IMR-90 (cell line): Measurements from ENCODE around the gene HDAC6. TPM values are rescaled to one million over a fixed set of nuclear protein-coding genes. Genes with fewer than 3 reads are reported as not detected.

Source experiments
- ATAC-seq: fragments of 200-7000 bp; cut with Tn5 transposase; 2 replicates; pipeline ENCODE4 v1.9.1; 2020; ENCODE audit warnings: low read depth, mild to moderate bottlenecking, moderate library complexity
- BruUV-seq: library from RNA; stranded (reverse); fragments of 400-500 nt; replicated peaks from 2 replicates; lab custom pipeline; 2021; lab: Mats Ljungman, UMichigan
- CTCF ChIA-PET: fragments of 300-600 bp; formaldehyde crosslinking; extraction: SDS; loops from one replicate; lab custom pipeline; 2021; ENCODE audit warnings: antibody characterized with exemption; lab: Yijun Ruan, JAX
- POLR2A ChIA-PET: fragments of 300-600 bp; sonication (Branson Sonifier 250); formaldehyde crosslinking; loops from one replicate; lab custom pipeline; 2022; ENCODE audit warnings: antibody characterized with exemption; ENCODE audit not compliant: unreplicated experiment; lab: Charles Lee
- DNase-seq: peaks from one replicate; pipeline ENCODE4 v3.0.0; 2013
- H2AFZ ChIP-seq: replicated peaks from 2 replicates; pipeline ENCODE3; 2013; ENCODE audit warnings: low read length, mild to moderate bottlenecking; ENCODE audit not compliant: poor library complexity
- H2AK5ac ChIP-seq: 2 replicates; pipeline ENCODE4 v1.6.1; 2013; ENCODE audit warnings: low read depth, low read length, inconsistent platforms
- H2AK9ac ChIP-seq: replicated peaks from 2 replicates; pipeline ENCODE3; 2013; ENCODE audit warnings: mild to moderate bottlenecking, low read depth, low read length, moderate library complexity; ENCODE audit not compliant: poor library complexity
- H2BK120ac ChIP-seq: 2 replicates; pipeline ENCODE4 v1.6.1; 2013; ENCODE audit warnings: low read depth, low read length, inconsistent platforms
- H2BK15ac ChIP-seq: 3 replicates; pipeline ENCODE4 v1.6.1; 2013; ENCODE audit warnings: low read depth, low read length, inconsistent platforms
- H2BK20ac ChIP-seq: 2 replicates; pipeline ENCODE4 v1.6.1; 2013; ENCODE audit warnings: low read depth, mild to moderate bottlenecking, inconsistent platforms, low read length, moderate library complexity
- H2BK5ac ChIP-seq: 2 replicates; pipeline ENCODE4 v1.6.1; 2013; ENCODE audit warnings: mild to moderate bottlenecking, low read depth, low read length, inconsistent platforms; ENCODE audit not compliant: poor library complexity, severe bottlenecking
- H3K14ac ChIP-seq: replicated peaks from 2 replicates; pipeline ENCODE4 v1.6.1; 2013; ENCODE audit warnings: low read depth, low read length, inconsistent platforms
- H3K18ac ChIP-seq: 2 replicates; pipeline ENCODE4 v1.6.1; 2013; ENCODE audit warnings: low read depth, low read length, control low read depth
- H3K23ac ChIP-seq: 2 replicates; pipeline ENCODE4 v1.6.1; 2013; ENCODE audit warnings: low read depth, low read length, inconsistent platforms
- H3K27ac ChIP-seq: 2 replicates; pipeline ENCODE4 v1.5.1; 2013; ENCODE audit warnings: mild to moderate bottlenecking, control low read depth, low read length; ENCODE audit not compliant: insufficient read depth
- H3K27me3 ChIP-seq: 2 replicates; pipeline ENCODE4 v1.6.1; 2013; ENCODE audit warnings: low read length; ENCODE audit not compliant: control insufficient read depth, insufficient read depth
- H3K36me3 ChIP-seq: 2 replicates; pipeline ENCODE4 v1.6.1; 2013; ENCODE audit warnings: low read length, mixed read lengths; ENCODE audit not compliant: control insufficient read depth, insufficient read depth
- H3K4ac ChIP-seq: 2 replicates; pipeline ENCODE4 v1.6.1; 2013; ENCODE audit warnings: low read depth, low read length, inconsistent platforms
- H3K4me1 ChIP-seq: 2 replicates; pipeline ENCODE4 v1.6.1; 2013; ENCODE audit warnings: low read length, mixed read lengths; ENCODE audit not compliant: control insufficient read depth, insufficient read depth
- H3K4me2 ChIP-seq: 2 replicates; pipeline ENCODE4 v1.6.1; 2013; ENCODE audit warnings: low read depth, mild to moderate bottlenecking, control low read depth, low read length, moderate library complexity
- H3K4me3 ChIP-seq: 2 replicates; pipeline ENCODE4 v1.5.1; 2013; ENCODE audit warnings: low read depth, mild to moderate bottlenecking, control low read depth, low read length, moderate library complexity; ENCODE audit not compliant: insufficient read depth
- H3K56ac ChIP-seq: 2 replicates; pipeline ENCODE4 v1.6.1; 2013; ENCODE audit warnings: low read length, inconsistent platforms; ENCODE audit not compliant: insufficient read depth; ENCODE audit errors: extremely low read depth
- H3K79me1 ChIP-seq, 2 experiments: 2 replicates each; pipeline ENCODE4 v1.6.1; 2013; ENCODE audit warnings: low read length in 2 of 2, inconsistent platforms in 1 of 2, low read depth in 1 of 2
- H3K9ac ChIP-seq: 2 replicates; pipeline ENCODE4 v1.6.1; 2013; ENCODE audit warnings: low read depth, low read length, control low read depth
- H3K9me1 ChIP-seq: 2 replicates; pipeline ENCODE4 v1.6.1; 2013; ENCODE audit warnings: low read length, inconsistent platforms; ENCODE audit not compliant: insufficient read depth
- H3K9me3 ChIP-seq: 2 replicates; pipeline ENCODE4 v1.6.1; 2013; ENCODE audit warnings: low read length; ENCODE audit not compliant: control insufficient read depth, insufficient read depth
- H4K20me1 ChIP-seq: 2 replicates; pipeline ENCODE4 v1.6.1; 2013; ENCODE audit warnings: low read length, inconsistent platforms; ENCODE audit not compliant: insufficient read depth
- H4K5ac ChIP-seq: 2 replicates; pipeline ENCODE4 v1.6.1; 2013; ENCODE audit warnings: mild to moderate bottlenecking, low read depth, low read length, control low read depth
- H4K8ac ChIP-seq, 2 experiments: 2 replicates each; pipeline ENCODE4 v1.6.1; 2013; ENCODE audit warnings: low read depth in 2 of 2, low read length in 2 of 2, control low read depth in 1 of 2, inconsistent platforms in 1 of 2
- H4K91ac ChIP-seq: 2 replicates; pipeline ENCODE4 v1.6.1; 2013; ENCODE audit warnings: low read depth, low read length, inconsistent platforms; ENCODE audit not compliant: insufficient read depth
- FOS ChIP-seq: fragments of 150-350 bp; IDR thresholded peaks from 2 replicates; pipeline ENCODE4 v1.6.1; 2016; ENCODE audit warnings: low read depth, low read length
- MAFK ChIP-seq: IDR thresholded peaks from 2 replicates; pipeline ENCODE4 v1.6.1; 2012; ENCODE audit warnings: low read depth, low read length, improper control_type of control experiment
- RAD21 ChIP-seq: IDR thresholded peaks from 2 replicates; pipeline ENCODE4 v1.6.1; 2012; ENCODE audit warnings: low read length, improper control_type of control experiment
- WGBS, 2 experiments: methylation state at CpG; one replicate each; pipeline versions ENCODE4 v1.1.5 to v1.1.7; 2013; ENCODE audit warnings: missing lambda C conversion rate in 2 of 2; ENCODE audit not compliant: insufficient read length in 1 of 2; ENCODE audit errors: extremely low coverage in 2 of 2; 5-methylcytosine and 5-hydroxymethylcytosine counted together
- dilution Hi-C: fragments of 300-500 bp; cut with HindIII; formaldehyde crosslinking; loops from one replicate; pipeline ENCODE4 v1.14.3; 2018; ENCODE audit warnings: low sequenced_read_pairs; ENCODE audit not compliant: unreplicated experiment
- in situ Hi-C: fragments of 300-500 bp; cut with MboI; formaldehyde crosslinking; loops from 3 replicates; pipeline ENCODE4 v1.14.3; 2019; ENCODE audit warnings: low sequenced_read_pairs, inconsistent platforms, mixed read lengths
- intact Hi-C: fragments of 100-400 bp; cut with micrococcal nuclease; formaldehyde crosslinking; loops from 2 replicates; pipeline ENCODE4 v1.10.0; 2022
- polyA plus RNA-seq, 3 experiments: library from polyadenylated mRNA; depleted of rRNA; stranded (reverse); fragments of >200 nt; gene quantifications; 2 replicates each; pipeline ENCODE4 v1.2.3, GENCODE V29; 2012; ENCODE audit warnings: low replicate concordance in 1 of 3
- total RNA-seq: library from RNA; depleted of rRNA; stranded (reverse); fragments of >200 nt; gene quantifications from 2 replicates; pipeline ENCODE4 v1.2.3, GENCODE V29; 2012
- TF ChIP-seq, protein P1 (sequence below): fragments of 150-350 bp; IDR thresholded peaks from 2 replicates; pipeline ENCODE4 v1.6.1; 2017; ENCODE audit warnings: mild to moderate bottlenecking, antibody characterized with exemption, low read length, low read depth

Gene HDAC6
- total and polyA plus RNA-seq, 2 of the 4 experiments (the other 2 are of a cell fraction), result 16.8 to 26.3 TPM

DNA sequence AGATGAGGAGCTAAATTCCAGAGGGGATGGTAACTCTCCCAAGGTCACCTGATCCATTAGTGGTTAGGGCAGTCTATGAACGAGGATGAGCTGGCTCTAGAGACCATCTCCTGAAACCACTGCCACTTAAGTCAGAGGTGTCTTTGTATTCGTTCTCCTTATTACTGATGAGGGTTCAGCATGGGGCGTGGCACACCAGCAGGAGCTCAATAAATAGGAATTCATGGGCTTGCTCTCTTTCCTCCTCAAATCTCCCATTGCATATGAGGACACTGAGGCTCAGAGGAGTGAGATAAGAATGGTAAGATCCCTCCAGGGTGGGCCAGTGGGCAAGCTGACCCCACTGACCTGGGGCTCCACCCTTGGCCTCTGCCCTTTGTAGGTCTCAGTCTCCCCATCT is 17.1 kb upstream of the HDAC6 start:
- no peak overlapping the region for H4K8ac ChIP-seq
- intact Hi-C loops, result no loop called here
- no peak overlapping the region for H3K27ac ChIP-seq
- DNase-seq, result no peak
- no peak overlapping the region for H2BK120ac ChIP-seq
- no peaks in the 10 kb centered on the region for H3K9me3 ChIP-seq
- H2AFZ ChIP-seq, result no peak overlapping the region
- WGBS, 2 experiments, result no CpG with 5 or more reads among the region's 3 CpGs
- peaks cover 25% of the 10 kb centered on the region for H3K27me3 ChIP-seq
- H4K20me1 ChIP-seq, result no peaks in the 10 kb centered on the region; the same call in 1 of the 2 replicates
- H4K91ac ChIP-seq, result no peak overlapping the region
- H2BK5ac ChIP-seq, result no peak overlapping the region
- no peak for ATAC-seq
- no TSS peak for BruUV-seq
- no peaks in the 10 kb centered on the region for H3K79me1 ChIP-seq
- H2BK20ac ChIP-seq, result no peak overlapping the region
- no peak overlapping the region for H2AK9ac ChIP-seq
- no peak overlapping the region for H3K4me3 ChIP-seq
- no peak overlapping the region for H4K5ac ChIP-seq
- H3K4ac ChIP-seq, result no peak overlapping the region
- no peak overlapping the region for H3K4me2 ChIP-seq
- H3K9me1 ChIP-seq, result no peaks in the 10 kb centered on the region
- H3K36me3 ChIP-seq, result no peaks in the 10 kb centered on the region
- no peak overlapping the region for H3K9ac ChIP-seq
- no peak overlapping the region for H2BK15ac ChIP-seq
- H3K4me1 ChIP-seq, result no peaks in the 10 kb centered on the region
- TF ChIP-seq, protein P1, sequence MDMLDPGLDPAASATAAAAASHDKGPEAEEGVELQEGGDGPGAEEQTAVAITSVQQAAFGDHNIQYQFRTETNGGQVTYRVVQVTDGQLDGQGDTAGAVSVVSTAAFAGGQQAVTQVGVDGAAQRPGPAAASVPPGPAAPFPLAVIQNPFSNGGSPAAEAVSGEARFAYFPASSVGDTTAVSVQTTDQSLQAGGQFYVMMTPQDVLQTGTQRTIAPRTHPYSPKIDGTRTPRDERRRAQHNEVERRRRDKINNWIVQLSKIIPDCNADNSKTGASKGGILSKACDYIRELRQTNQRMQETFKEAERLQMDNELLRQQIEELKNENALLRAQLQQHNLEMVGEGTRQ, result no peak
- TF ChIP-seq RAD21 (no peak), FOS (no peak), MAFK (no peak)
- dilution Hi-C loops, result no loop called here
- no peak overlapping the region for H3K18ac ChIP-seq
- H3K56ac ChIP-seq, result no peak overlapping the region
- H3K14ac ChIP-seq, result no peak overlapping the region
- H3K23ac ChIP-seq, result no peak overlapping the region
- H2AK5ac ChIP-seq, result no peak overlapping the region
- in situ Hi-C loops, result no loop called here
- CTCF ChIA-PET, result no interaction called here
- POLR2A ChIA-PET, result no interaction called here
